GM21528 (cell line): Measurements from ENCODE around the gene SERINC2.
"Not testable (repeated sequence)": the region's sequence is repeated elsewhere in the genome, so short reads cannot be mapped to it uniquely, and the experiment has no call there.

Experiments used
- ATAC-seq: cut with Tn5 transposase; IDR thresholded peaks from one replicate; pipeline ENCODE4 v1.9.1; 2021; ENCODE audit warnings: mild to moderate bottlenecking, moderate library complexity; ENCODE audit not compliant: unreplicated experiment, low FRiP score

Gene SERINC2

GRCh38 chr1:31453384-31454079 lies 40.5 kb downstream of the SERINC2 start:
- ATAC-seq, result no peak

- no peak for ATAC-seq
Measured at GRCh38 chr1:31458287-31458896, 45.4 kb downstream of the SERINC2 start.

GRCh38 chr1:31460027-31460426 lies 47.0 kb downstream of the SERINC2 start:
- ATAC-seq, result no peak

GRCh38 chr1:31467005-31467674 lies 54.1 kb downstream of the SERINC2 start:
- ATAC-seq, result no peak

GRCh38 chr1:31470794-31471315 lies 57.8 kb downstream of the SERINC2 start:
- no peak for ATAC-seq

GRCh38 chr1:31471452-31472313 lies 58.7 kb downstream of the SERINC2 start:
- ATAC-seq, result not testable (repeated sequence)

- ATAC-seq, result not testable (repeated sequence)
Measured at GRCh38 chr1:31472314-31472651, 59.3 kb downstream of the SERINC2 start.

GRCh38 chr1:31472673-31473072 lies 59.7 kb downstream of the SERINC2 start:
- not testable (repeated sequence) for ATAC-seq

- ATAC-seq, result not testable (repeated sequence)
Measured at GRCh38 chr1:31473508-31473907, 60.5 kb downstream of the SERINC2 start.

GRCh38 chr1:31474567-31474966 lies 61.6 kb downstream of the SERINC2 start:
- ATAC-seq, result not testable (repeated sequence)

GRCh38 chr1:31476891-31477846 lies 64.2 kb downstream of the SERINC2 start:
- no peak for ATAC-seq

- ATAC-seq, result no peak
Measured at GRCh38 chr1:31478167-31478566, 65.2 kb downstream of the SERINC2 start.

GRCh38 chr1:31479811-31480210 lies 66.8 kb downstream of the SERINC2 start:
- no peak for ATAC-seq

- not testable (repeated sequence) for ATAC-seq
Measured at GRCh38 chr1:31480426-31480825, 67.4 kb downstream of the SERINC2 start.

GRCh38 chr1:31482482-31483011 lies 69.5 kb downstream of the SERINC2 start:
- no peak for ATAC-seq

GRCh38 chr1:31483012-31483946 lies 70.3 kb downstream of the SERINC2 start:
- ATAC-seq, result peak; percentile 62
